GM19468 (cell line): ENCODE measurements around the gene FAM53B.

Source experiments
- ATAC-seq: cut with Tn5 transposase; IDR thresholded peaks from one replicate; pipeline ENCODE4 v1.9.1; 2021; ENCODE audit warnings: mild to moderate bottlenecking, moderate library complexity, moderate number of reproducible peaks; ENCODE audit not compliant: unreplicated experiment; ENCODE audit errors: extremely low read depth

Gene FAM53B

GRCh38 chr10:124570646-124571045 lies 173.5 kb downstream of the FAM53B start:
- ATAC-seq = no peak

- no peak for ATAC-seq
These were observed 174.3 kb downstream of the FAM53B start for GRCh38 chr10:124569623-124570470.
